ENCODE measurements around the gene FAM229B.

FAM229B gene

DNA sequence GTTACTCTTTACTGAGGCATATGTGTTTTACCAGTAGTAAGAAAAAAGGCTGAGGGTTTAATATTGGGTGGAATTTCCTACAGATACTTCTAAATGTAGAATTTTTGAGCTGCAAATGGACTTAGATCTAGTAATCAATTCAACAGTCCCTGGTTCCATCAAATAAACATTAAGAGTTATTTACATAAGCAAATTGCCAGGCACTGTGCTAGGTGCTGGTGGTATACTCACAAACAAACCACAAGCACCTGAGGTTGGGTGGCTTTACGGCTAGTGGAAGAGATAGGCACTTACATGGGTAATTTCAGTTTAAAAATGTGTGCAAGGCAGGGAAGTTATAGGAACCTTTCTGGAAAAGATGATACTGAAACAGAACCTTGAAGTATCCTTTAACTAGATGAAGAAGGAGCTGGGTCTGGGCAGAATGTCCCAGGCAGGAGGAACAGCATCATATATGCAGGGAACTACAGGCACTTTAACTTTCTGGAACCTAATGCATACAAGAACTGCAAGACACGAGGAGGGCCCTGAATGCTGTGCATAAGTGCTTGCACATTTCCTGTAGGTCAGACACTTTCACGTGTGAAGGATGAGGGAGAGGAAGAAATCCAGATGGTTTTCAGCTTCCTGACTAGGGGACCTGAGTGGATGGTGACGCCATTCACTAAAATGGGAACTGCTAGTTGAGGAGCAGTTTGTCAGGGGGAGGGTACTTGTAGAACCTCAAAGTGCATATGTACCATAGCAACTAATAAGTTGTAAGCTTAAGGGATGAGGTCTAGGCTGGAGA lies 29.0 kb upstream of the FAM229B start:
- Histone ChIP-seq H3K27me3 (ENCODE audit: insufficient read depth, low read depth) (no peaks in the 10 kb centered on the region), H4K20me1 (ENCODE audit: insufficient read depth) (no peaks in the 10 kb centered on the region), H3K4me2 (no peak overlapping the region), H3K27ac (no peak overlapping the region), H3K4me3 (IDR thresholded peaks at IDR 0.05; ENCODE audit: insufficient read depth, low read depth, low read length) (no peak overlapping the region), H3K36me3 (ENCODE audit: insufficient read depth) (no peaks in the 10 kb centered on the region), H2AFZ (ENCODE audit: low read depth) (no peak overlapping the region), H3K9ac (no peak overlapping the region), H3K4me1 (ENCODE audit: low read depth, poor library complexity, severe bottlenecking) (no peaks in the 10 kb centered on the region), H3K79me2 (ENCODE audit: insufficient read depth, low read depth) (no peaks in the 10 kb centered on the region)
- TF ChIP-seq, protein P1, sequence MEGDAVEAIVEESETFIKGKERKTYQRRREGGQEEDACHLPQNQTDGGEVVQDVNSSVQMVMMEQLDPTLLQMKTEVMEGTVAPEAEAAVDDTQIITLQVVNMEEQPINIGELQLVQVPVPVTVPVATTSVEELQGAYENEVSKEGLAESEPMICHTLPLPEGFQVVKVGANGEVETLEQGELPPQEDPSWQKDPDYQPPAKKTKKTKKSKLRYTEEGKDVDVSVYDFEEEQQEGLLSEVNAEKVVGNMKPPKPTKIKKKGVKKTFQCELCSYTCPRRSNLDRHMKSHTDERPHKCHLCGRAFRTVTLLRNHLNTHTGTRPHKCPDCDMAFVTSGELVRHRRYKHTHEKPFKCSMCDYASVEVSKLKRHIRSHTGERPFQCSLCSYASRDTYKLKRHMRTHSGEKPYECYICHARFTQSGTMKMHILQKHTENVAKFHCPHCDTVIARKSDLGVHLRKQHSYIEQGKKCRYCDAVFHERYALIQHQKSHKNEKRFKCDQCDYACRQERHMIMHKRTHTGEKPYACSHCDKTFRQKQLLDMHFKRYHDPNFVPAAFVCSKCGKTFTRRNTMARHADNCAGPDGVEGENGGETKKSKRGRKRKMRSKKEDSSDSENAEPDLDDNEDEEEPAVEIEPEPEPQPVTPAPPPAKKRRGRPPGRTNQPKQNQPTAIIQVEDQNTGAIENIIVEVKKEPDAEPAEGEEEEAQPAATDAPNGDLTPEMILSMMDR (conservative IDR thresholded peaks at IDR 0.05; ENCODE audit: low read depth, low read length), result no peak

DNA sequence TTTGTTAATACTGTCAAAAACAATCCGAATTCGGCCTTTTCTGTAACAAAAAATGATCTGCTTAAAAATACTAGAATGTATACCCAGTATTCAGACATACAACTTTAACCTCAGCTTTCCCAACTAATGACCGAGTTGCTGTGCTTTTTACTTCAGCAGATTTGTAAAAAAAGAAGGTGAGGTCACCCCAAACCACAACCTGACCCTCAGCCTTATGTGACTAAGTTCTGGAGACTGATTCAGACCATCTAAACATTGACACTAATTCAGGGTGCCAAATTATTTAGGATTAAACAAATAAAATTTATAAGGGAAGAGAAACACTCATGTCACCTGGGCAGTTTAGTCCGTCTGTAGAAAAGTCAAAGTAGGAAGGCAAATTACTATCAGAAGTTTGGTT lies 25.8 kb upstream of the FAM229B start:
- H3K4me2 ChIP-seq, result no peak overlapping the region
- H4K20me1 ChIP-seq (ENCODE audit: insufficient read depth), result no peaks in the 10 kb centered on the region
- no peak overlapping the region for H3K27ac ChIP-seq
- TF ChIP-seq, protein P1 (conservative IDR thresholded peaks at IDR 0.05; ENCODE audit: low read depth, low read length), result no peak
- H3K27me3 ChIP-seq (ENCODE audit: insufficient read depth, low read depth), result no peaks in the 10 kb centered on the region
- no peak overlapping the region for H3K4me3 ChIP-seq (IDR thresholded peaks at IDR 0.05; ENCODE audit: insufficient read depth, low read depth, low read length)
- H3K9ac ChIP-seq, result no peak overlapping the region
- no peaks in the 10 kb centered on the region for H3K36me3 ChIP-seq (ENCODE audit: insufficient read depth)
- H3K4me1 ChIP-seq (ENCODE audit: low read depth, poor library complexity, severe bottlenecking), result no peaks in the 10 kb centered on the region
- no peaks in the 10 kb centered on the region for H3K79me2 ChIP-seq (ENCODE audit: insufficient read depth, low read depth)
- H2AFZ ChIP-seq (ENCODE audit: low read depth), result no peak overlapping the region

GRCh38 chr6:112062966-112063365 lies 24.4 kb upstream of the FAM229B start:
- TF ChIP-seq, protein P1 (conservative IDR thresholded peaks at IDR 0.05; ENCODE audit: low read depth, low read length), result no peak
- no peaks in the 10 kb centered on the region for H3K27me3 ChIP-seq (ENCODE audit: insufficient read depth, low read depth)
- H3K4me2 ChIP-seq, result no peak overlapping the region
- no peak overlapping the region for H3K27ac ChIP-seq
- H4K20me1 ChIP-seq (ENCODE audit: insufficient read depth), result no peaks in the 10 kb centered on the region
- H3K36me3 ChIP-seq (ENCODE audit: insufficient read depth), result no peaks in the 10 kb centered on the region
- H3K4me1 ChIP-seq (ENCODE audit: low read depth, poor library complexity, severe bottlenecking), result no peaks in the 10 kb centered on the region
- H3K4me3 ChIP-seq (IDR thresholded peaks at IDR 0.05; ENCODE audit: insufficient read depth, low read depth, low read length), result no peak overlapping the region
- no peak overlapping the region for H3K9ac ChIP-seq
- H3K79me2 ChIP-seq (ENCODE audit: insufficient read depth, low read depth), result no peaks in the 10 kb centered on the region
- H2AFZ ChIP-seq (ENCODE audit: low read depth), result no peak overlapping the region

DNA sequence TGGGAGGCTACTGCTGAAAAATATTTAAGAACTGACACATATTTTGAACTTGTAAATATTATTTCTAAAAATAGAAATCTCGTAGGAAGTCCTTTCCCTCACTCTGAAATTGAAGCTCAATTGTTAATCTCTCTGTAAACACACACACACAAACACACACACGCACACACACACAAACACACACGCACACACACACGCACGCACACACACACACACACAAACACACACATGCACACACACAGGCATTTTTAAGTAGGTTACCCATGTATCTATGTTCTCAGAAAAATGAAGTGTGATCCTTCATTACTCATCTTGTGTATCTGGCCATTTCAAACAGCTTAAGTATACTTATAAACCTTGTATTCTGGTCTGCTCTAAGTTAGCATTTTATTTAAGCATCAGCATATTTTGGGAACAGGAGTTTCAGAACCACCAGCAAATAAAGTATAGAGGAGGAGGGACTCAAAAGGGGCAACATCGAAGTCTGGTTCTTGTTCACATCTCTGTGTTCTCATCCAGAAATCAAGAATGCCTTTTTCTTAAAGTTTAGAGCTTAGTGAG lies 21.9 kb upstream of the FAM229B start:
- Histone ChIP-seq H3K4me3 (IDR thresholded peaks at IDR 0.05; ENCODE audit: insufficient read depth, low read depth, low read length) (no peak overlapping the region), H4K20me1 (ENCODE audit: insufficient read depth) (no peaks in the 10 kb centered on the region), H3K4me2 (no peak overlapping the region), H3K9ac (no peak overlapping the region), H3K27me3 (ENCODE audit: insufficient read depth, low read depth) (no peaks in the 10 kb centered on the region), H3K79me2 (ENCODE audit: insufficient read depth, low read depth) (no peaks in the 10 kb centered on the region), H3K27ac (no peak overlapping the region), H3K36me3 (ENCODE audit: insufficient read depth) (no peaks in the 10 kb centered on the region), H2AFZ (ENCODE audit: low read depth) (no peak overlapping the region), H3K4me1 (ENCODE audit: low read depth, poor library complexity, severe bottlenecking) (no peaks in the 10 kb centered on the region)
- TF ChIP-seq, protein P1 (conservative IDR thresholded peaks at IDR 0.05; ENCODE audit: low read depth, low read length), result no peak

Data from KMS-11 (cell line).